Upper lobe of right lung (tissue), 1 donor: ENCODE data around the gene VPREB3. TPM values are rescaled to one million over a fixed set of nuclear protein-coding genes. Genes with fewer than 3 reads are reported as not detected.

Source experiments
- ATAC-seq: fragments of 200-7000 bp; cut with Tn5 transposase; one replicate; pipeline ENCODE4 v1.9.1; 2020; ENCODE audit warnings: mild to moderate bottlenecking, moderate library complexity
- DNase-seq: peaks from one replicate; pipeline ENCODE4 v3.0.0-alpha.2; 2020
- H3K27ac ChIP-seq: fragments of 200-600 bp; one replicate; pipeline ENCODE4 v1.8.0; 2022
- H3K27me3 ChIP-seq: fragments of 200-600 bp; one replicate; pipeline ENCODE4 v1.8.0; 2022; ENCODE audit warnings: mild to moderate bottlenecking
- H3K36me3 ChIP-seq: fragments of 200-600 bp; one replicate; pipeline ENCODE4 v1.8.0; 2022
- H3K4me1 ChIP-seq: fragments of 200-600 bp; one replicate; pipeline ENCODE4 v1.8.0; 2022
- H3K4me3 ChIP-seq: fragments of 200-600 bp; one replicate; pipeline ENCODE4 v1.8.0; 2022; ENCODE audit warnings: mild to moderate bottlenecking
- H3K9me3 ChIP-seq: fragments of 200-600 bp; one replicate; pipeline ENCODE4 v1.8.0; 2022
- CTCF ChIP-seq: fragments of 200-600 bp; IDR thresholded peaks from one replicate; pipeline ENCODE4 v1.8.0; 2022; ENCODE audit warnings: antibody characterized with exemption
- intact Hi-C: fragments of 100-400 bp; cut with DNase I; formaldehyde crosslinking; loops from one replicate; pipeline ENCODE4 v1.11.0; 2022
- total RNA-seq: library from RNA; stranded (reverse); fragmentation: NEBNext Ultra II Directional; extraction: Animal tissue kit (Norgen Biotek cat#: 25700); gene quantifications from one replicate; pipeline ENCODE4 v1.2.1, GENCODE V29; 2021
- donor health status: DM: no; HTN: yes; CAD: no; lungs with severe emphysema.

The VPREB3 gene
- total RNA-seq, 1 donor from 2014 or later, result not detected

GRCh38 chr22:23784215-23784732 is 30.0 kb upstream of the VPREB3 start:
- no peaks in the 10 kb centered on the region for H3K27me3 ChIP-seq
- no peak overlapping the region for H3K4me3 ChIP-seq
- intact Hi-C loops, result no loop called here
- ATAC-seq, result no peak
- no peak overlapping the region for H3K27ac ChIP-seq
- H3K36me3 ChIP-seq, result no peaks in the 10 kb centered on the region
- DNase-seq, result no peak
- peaks cover 20% of the 10 kb centered on the region for H3K4me1 ChIP-seq
- no peaks in the 10 kb centered on the region for H3K9me3 ChIP-seq
- TF ChIP-seq CTCF, result no peak

GRCh38 chr22:23783265-23784150 is 29.3 kb upstream of the VPREB3 start:
- H3K4me1 ChIP-seq, result peaks cover 18% of the 10 kb centered on the region
- no peaks in the 10 kb centered on the region for H3K36me3 ChIP-seq
- DNase-seq (no peak), ATAC-seq (no peak)
- H3K9me3 ChIP-seq, result no peaks in the 10 kb centered on the region
- H3K4me3 ChIP-seq, result no peak overlapping the region
- H3K27ac ChIP-seq, result no peak overlapping the region
- TF ChIP-seq CTCF, result no peak
- intact Hi-C loops, result no loop called here
- no peaks in the 10 kb centered on the region for H3K27me3 ChIP-seq

DNA sequence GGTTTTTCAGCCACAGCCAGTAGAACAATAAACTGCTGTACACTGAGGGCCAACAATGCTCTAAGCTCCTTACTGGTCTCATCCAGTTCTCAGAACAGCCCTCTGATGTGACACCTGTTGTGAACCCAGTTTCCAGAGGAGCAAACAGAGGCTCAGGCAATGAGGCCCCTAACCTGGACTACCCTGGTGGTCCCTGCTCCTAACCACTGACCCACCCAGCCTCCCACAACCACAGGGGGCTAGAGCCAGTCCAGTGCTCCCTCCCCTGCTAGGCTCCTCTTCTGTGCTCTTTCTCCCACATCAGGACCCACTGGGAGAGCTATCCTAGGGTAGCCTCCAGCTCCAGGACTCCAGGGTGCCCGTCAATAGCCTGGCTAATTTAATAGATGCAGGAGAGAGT is 28.5 kb upstream of the VPREB3 start:
- Histone ChIP-seq H3K36me3 (no peaks in the 10 kb centered on the region), H3K27ac (no peak overlapping the region), H3K4me1 (peaks cover 10% of the 10 kb centered on the region), H3K9me3 (no peaks in the 10 kb centered on the region), H3K4me3 (no peak overlapping the region), H3K27me3 (no peaks in the 10 kb centered on the region)
- no peak for TF ChIP-seq CTCF
- DNase-seq, result no peak
- no peak for ATAC-seq
- intact Hi-C loops, result no loop called here

DNA sequence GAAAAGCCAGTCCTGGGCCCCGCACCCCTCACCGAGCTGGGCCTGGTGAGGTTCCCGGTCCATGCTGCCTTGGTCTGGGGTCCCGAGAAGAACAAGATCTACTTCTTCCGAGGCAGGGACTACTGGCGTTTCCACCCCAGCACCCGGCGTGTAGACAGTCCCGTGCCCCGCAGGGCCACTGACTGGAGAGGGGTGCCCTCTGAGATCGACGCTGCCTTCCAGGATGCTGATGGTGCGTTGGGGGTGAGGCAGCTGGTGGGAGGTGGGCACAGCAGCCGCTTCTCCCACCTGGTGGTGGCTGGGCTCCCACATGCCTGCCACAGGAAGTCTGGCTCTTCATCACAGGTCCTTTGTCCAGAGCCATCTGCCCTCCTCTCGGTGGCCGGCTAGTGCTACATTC is 28.0 kb upstream of the VPREB3 start:
- H3K36me3 ChIP-seq, result no peaks in the 10 kb centered on the region
- intact Hi-C loops, result no loop called here
- ATAC-seq (no peak), DNase-seq (no peak)
- TF ChIP-seq CTCF, result no peak
- H3K9me3 ChIP-seq, result no peaks in the 10 kb centered on the region
- peaks cover 7% of the 10 kb centered on the region for H3K4me1 ChIP-seq
- H3K4me3 ChIP-seq, result no peak overlapping the region
- no peak overlapping the region for H3K27ac ChIP-seq
- H3K27me3 ChIP-seq, result no peaks in the 10 kb centered on the region

DNA sequence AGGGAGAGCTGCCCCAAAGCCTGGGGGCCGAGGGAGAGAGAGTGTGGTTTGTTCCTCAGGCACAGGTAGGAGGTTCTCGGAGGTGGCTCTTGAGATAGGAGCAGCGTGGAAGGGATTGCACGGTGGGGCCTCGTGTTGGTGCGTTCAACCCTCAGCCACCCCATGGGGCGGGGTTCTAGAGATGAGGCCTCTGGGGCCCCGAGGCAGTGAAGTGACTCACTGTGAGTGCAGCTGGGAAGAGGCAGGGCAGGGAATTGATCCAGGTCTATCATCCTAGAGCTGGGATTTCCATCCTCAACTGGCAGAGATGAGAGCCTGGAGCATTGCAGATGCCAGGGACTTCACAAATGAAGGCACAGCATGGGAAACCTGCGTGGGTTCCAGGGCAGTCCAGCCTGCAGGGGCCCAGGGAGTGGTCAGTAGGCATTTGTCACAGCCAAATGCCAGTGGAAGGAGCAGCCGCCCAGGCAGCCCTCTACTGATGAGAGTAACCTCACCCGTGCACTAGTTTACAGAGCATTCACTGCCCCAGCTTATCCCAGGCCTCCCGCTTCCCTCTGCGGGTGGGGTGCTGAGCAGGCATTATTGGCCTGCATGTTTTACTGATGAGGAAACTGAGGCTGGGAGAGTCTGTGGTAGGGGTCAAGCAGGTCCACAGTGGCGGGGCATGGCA is 27.4 kb upstream of the VPREB3 start:
- no peak for TF ChIP-seq CTCF
- ATAC-seq (no peak), DNase-seq (no peak)
- no peak overlapping the region for H3K27ac ChIP-seq
- H3K36me3 ChIP-seq, result no peaks in the 10 kb centered on the region
- intact Hi-C loops, result no loop called here
- H3K4me3 ChIP-seq, result no peak overlapping the region
- peaks cover 7% of the 10 kb centered on the region for H3K4me1 ChIP-seq
- no peaks in the 10 kb centered on the region for H3K27me3 ChIP-seq
- no peaks in the 10 kb centered on the region for H3K9me3 ChIP-seq
